Loucy (cell line): Measurements from ENCODE around the gene IL24.

Experiments
- EZH2phosphoT487 ChIP-seq: fragments of 200-600 bp; IDR thresholded peaks from 2 replicates; pipeline ENCODE4 v1.6.1; 2018; ENCODE audit warnings: antibody characterized with exemption, mild to moderate bottlenecking, moderate library complexity, borderline replicate concordance
- TF ChIP-seq, protein P1 (sequence below): fragments of 200-600 bp; sonication (generic); conservative IDR thresholded peaks from 2 replicates; pipeline ENCODE4 v1.5.1; 2014; ENCODE audit warnings: mild to moderate bottlenecking, antibody characterized with exemption, low read length

DNA sequence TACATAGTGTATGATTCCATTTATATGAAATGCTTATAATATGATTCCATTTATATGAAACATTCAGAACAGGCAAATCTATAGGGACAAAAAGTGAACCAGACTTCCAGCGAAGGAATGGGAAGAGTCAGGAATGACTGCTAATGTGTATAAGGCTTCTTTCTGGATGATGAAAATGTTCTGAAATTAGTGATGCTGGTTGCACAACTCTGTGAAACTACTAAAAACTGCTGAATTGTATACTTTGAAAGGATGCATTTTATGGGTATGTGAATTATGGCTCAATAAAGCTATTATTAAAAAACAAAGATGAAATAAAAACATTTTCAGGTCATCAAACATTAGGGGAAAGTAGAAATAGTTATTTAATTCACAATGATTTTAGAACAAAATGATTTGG is 14.1 kb upstream of the IL24 start:
- TF ChIP-seq, protein P1, sequence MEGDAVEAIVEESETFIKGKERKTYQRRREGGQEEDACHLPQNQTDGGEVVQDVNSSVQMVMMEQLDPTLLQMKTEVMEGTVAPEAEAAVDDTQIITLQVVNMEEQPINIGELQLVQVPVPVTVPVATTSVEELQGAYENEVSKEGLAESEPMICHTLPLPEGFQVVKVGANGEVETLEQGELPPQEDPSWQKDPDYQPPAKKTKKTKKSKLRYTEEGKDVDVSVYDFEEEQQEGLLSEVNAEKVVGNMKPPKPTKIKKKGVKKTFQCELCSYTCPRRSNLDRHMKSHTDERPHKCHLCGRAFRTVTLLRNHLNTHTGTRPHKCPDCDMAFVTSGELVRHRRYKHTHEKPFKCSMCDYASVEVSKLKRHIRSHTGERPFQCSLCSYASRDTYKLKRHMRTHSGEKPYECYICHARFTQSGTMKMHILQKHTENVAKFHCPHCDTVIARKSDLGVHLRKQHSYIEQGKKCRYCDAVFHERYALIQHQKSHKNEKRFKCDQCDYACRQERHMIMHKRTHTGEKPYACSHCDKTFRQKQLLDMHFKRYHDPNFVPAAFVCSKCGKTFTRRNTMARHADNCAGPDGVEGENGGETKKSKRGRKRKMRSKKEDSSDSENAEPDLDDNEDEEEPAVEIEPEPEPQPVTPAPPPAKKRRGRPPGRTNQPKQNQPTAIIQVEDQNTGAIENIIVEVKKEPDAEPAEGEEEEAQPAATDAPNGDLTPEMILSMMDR = no peak
- no peak for TF ChIP-seq EZH2phosphoT487
